ENCODE measurements around the gene ARHGEF16.

The ARHGEF16 gene

DNA sequence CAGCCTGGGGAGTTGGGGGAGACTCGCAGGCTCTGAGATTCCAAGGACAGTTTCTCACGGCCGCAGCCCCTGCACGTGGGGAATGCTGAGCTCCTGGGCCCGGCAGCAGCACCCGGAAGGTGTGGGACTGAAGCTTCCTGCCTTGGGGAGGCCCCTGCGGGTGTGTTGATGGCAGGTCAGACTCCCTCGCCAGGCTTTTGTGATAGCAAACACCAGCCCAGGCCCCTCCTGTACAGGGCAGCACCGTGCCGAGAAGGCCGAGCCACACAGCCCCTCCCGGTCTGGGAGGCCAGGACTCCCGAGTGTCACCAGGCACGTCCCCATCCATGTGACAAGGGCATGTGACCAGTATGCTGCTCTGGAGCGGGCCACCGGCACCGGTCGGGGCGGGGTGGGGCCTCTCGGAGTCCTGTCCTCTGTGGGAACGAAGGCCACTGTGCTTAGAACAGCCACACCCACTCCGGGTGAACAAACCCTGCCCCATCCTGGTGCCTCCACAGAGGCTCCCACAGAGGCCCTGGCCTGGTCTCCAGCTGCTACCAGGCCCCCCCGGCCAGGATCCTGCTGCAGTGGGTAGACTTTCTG lies 31.1 kb upstream of the ARHGEF16 start:
- TF ChIP-seq ZFX (IDR thresholded peaks at IDR 0.05; ENCODE audit: borderline replicate concordance), result no peak
- TF ChIP-seq, protein P1, sequence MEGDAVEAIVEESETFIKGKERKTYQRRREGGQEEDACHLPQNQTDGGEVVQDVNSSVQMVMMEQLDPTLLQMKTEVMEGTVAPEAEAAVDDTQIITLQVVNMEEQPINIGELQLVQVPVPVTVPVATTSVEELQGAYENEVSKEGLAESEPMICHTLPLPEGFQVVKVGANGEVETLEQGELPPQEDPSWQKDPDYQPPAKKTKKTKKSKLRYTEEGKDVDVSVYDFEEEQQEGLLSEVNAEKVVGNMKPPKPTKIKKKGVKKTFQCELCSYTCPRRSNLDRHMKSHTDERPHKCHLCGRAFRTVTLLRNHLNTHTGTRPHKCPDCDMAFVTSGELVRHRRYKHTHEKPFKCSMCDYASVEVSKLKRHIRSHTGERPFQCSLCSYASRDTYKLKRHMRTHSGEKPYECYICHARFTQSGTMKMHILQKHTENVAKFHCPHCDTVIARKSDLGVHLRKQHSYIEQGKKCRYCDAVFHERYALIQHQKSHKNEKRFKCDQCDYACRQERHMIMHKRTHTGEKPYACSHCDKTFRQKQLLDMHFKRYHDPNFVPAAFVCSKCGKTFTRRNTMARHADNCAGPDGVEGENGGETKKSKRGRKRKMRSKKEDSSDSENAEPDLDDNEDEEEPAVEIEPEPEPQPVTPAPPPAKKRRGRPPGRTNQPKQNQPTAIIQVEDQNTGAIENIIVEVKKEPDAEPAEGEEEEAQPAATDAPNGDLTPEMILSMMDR (IDR thresholded peaks at IDR 0.05), result no peak
- H3K27ac ChIP-seq, result no peak overlapping the region

DNA sequence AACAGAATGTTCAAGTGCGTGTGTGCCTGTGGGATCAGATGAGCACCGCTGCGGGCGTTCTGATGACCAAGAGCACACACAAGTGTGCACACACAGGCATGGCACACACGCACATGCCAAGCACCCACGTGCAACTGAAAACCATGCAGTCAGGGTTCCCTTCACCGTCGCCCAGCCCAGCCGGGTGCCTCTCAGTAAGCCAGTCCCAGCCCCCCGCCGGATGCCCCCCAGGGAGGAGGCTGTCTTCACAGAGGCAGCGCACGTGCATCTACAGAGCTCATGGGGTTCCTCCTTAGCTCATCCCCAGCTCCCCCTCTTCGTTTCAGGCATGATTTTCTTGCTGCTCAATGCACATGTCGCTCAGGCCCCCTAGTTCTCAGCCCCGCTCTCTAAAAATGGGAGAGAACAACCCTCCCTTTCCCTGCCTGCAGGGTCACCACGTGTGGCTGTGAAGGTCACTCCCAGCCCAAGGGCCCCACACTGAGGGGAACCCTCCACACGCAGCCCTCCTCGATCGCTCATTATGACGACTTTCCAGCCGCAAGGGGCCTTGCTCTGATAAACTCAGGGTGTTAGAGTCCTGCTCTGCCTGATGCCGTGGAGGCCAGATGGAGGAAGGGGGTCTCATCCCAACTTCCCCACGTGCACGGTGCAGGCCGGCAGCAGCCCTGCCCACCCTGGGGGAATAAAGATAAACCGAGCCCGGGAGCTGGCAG lies 30.4 kb upstream of the ARHGEF16 start:
- TF ChIP-seq ZFX (IDR thresholded peaks at IDR 0.05; ENCODE audit: borderline replicate concordance), result no peak
- TF ChIP-seq, protein P1 (IDR thresholded peaks at IDR 0.05), result no peak
- no peak overlapping the region for H3K27ac ChIP-seq

DNA sequence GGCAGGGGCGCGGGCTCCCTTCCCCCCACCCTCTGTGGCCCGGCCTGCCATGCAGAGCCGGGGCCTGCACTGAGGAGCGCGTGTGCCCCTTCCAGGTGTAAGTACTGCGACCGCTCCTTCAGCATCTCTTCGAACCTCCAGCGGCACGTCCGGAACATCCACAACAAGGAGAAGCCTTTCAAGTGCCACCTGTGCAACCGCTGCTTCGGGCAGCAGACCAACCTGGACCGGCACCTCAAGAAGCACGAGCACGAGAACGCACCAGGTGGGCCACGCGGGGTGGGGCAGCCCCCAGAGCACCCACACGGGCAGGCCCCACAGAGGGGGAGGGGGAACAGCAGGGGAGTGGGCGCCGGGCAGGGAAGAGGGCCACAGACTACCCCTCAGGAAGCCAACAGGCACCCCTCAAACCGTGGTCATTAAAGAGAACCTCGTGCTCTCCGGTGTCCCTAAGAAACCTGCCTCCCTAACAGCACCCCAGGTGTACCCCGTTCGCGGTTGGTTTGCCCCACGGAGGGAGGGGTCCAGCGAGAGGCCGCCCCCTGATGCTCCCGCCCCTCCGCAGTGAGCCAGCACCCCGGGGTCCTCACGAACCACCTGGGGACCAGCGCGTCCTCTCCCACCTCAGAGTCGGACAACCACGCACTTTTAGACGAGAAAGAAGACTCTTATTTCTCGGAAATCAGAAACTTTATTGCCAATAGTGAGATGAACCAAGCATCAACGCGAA lies 28.8 kb upstream of the ARHGEF16 start:
- H3K27ac ChIP-seq, result no peak overlapping the region
- TF ChIP-seq, protein P1 (IDR thresholded peaks at IDR 0.05), result no peak
- no peak for TF ChIP-seq ZFX (IDR thresholded peaks at IDR 0.05; ENCODE audit: borderline replicate concordance)

DNA sequence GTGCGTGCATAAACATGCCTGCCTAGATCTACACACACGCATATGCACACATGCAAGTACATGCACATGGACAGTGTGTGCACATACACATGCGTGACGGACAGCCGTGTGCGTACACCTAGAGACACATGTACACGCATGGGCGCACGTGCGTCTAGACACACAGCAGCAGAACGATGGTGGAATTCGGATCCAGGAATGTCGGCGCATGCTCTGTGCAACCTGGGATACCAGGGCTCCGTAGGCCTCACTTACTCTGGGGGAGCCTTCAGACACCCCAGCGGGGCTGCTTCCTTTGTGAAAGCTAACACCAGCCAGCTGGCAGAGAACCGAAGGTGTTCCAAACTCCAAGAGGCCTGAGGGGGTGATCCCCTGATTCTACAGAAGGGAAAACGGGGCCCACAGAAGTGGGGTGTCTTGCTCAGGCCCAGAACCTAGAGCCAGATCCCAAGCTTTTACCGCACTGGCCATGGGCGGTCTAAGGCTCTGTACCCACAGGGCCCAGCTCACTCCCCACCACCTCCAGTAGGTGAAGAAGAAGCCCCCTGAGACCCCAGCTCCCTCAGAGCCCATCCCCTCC lies 27.4 kb upstream of the ARHGEF16 start:
- TF ChIP-seq ZFX (IDR thresholded peaks at IDR 0.05; ENCODE audit: borderline replicate concordance), result no peak
- TF ChIP-seq, protein P1 (IDR thresholded peaks at IDR 0.05), result no peak
- H3K27ac ChIP-seq, result no peak overlapping the region

DNA sequence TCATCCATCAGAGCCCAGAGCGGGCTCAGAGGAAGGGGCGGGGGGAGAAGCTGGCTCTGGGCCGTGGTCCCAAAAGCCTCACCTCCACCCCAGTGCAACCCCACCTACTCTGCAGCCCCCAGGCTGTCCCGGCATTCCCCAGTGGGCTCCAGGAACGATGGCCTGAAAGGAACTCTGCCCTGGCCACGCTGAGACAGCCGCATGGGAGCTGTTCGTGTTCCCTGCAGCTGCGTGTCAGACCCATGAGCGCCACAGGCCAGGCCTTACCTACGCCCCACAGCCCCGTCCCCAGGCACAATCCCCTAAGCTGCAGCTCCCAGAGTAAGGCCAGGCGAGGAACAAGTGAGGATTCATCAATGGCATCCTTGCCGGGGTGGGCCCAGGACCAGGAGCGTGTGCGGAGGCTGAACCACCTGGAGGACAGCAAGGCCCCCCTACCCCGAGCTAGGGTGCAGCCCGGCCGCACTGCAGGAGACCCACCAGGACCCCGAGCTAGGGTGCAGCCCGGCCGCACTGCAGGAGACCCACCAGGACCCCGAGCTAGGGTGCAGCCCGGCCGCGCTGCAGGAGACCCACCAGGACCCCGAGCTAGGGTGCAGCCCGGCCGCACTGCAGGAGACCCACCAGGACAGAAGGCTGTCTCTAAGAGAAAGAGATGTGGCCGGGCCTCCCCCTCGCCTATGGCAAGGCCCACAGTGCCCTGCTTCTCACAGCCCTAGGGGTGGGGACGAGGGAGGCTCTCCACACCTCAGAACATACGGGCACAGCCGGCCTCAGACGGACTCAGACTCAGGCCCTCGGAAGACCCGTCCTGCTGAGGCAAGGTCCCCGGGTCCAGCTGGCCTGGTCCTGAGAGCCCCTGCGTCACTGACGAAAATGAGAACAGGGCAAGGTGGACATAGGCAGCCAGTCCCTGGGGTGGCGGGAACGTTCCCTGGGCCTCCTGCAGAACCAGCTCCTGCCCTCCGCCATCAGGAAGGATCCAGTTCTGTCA lies 26.5 kb upstream of the ARHGEF16 start:
- no peak overlapping the region for H3K27ac ChIP-seq
- TF ChIP-seq, protein P1 (IDR thresholded peaks at IDR 0.05), result no peak
- TF ChIP-seq ZFX (IDR thresholded peaks at IDR 0.05; ENCODE audit: borderline replicate concordance), result no peak

DNA sequence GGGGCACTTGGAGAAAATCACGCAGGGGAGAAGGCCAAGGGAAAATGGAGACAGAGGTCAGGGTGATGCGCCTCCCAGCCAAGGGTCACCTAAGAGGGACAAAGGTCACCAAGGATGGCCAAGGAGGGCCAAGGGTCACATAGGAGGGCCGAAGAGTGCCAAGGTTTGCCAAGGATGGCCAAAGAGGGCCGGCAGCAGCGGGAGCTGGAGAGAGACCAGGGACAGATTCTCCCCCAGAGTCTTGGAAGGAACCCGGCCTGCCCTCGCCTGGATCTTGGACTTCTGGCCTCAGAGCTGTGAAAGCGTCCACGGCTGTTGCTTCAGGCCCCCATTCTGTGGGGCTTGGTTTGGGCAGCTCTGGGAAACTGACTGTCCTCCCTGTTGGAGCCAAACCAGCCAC lies 25.6 kb upstream of the ARHGEF16 start:
- TF ChIP-seq, protein P1 (IDR thresholded peaks at IDR 0.05), result no peak
- TF ChIP-seq ZFX (IDR thresholded peaks at IDR 0.05; ENCODE audit: borderline replicate concordance), result no peak

More for the DNA sequence above, 25.6 kb upstream of the ARHGEF16 start:
- H3K27ac ChIP-seq, result no peak overlapping the region
